Epithelial cell of proximal tubule (primary cell): ENCODE measurements around the gene ATP5F1D. TPM values are rescaled to one million over a fixed set of nuclear protein-coding genes. Genes with fewer than 3 reads are reported as not detected.

Source experiments
- DNase-seq: peaks from one replicate; pipeline ENCODE4 v3.0.0-alpha.2; 2011; ENCODE audit warnings: low read depth
- H3K4me3 ChIP-seq: 2 replicates; pipeline ENCODE4 v1.5.1; 2011; ENCODE audit warnings: low read depth, mild to moderate bottlenecking, low read length
- total RNA-seq: library from RNA; depleted of rRNA; stranded (reverse); fragments of >200 nt; gene quantifications from 2 replicates; pipeline ENCODE4 v1.2.3, GENCODE V29; 2015
- TF ChIP-seq, protein P1 (sequence below): conservative IDR thresholded peaks from 2 replicates; pipeline ENCODE4 v1.5.1; 2012; ENCODE audit warnings: low read depth, mild to moderate bottlenecking, low read length

Gene ATP5F1D
- total RNA-seq, 1 donor from 2014 or later, result 110 TPM

GRCh38 chr19:1276628-1277022 lies 35.1 kb downstream of the ATP5F1D start:
- peak overlapping the region; percentile 85 for H3K4me3 ChIP-seq
- DNase-seq, result no peak
- TF ChIP-seq, protein P1, sequence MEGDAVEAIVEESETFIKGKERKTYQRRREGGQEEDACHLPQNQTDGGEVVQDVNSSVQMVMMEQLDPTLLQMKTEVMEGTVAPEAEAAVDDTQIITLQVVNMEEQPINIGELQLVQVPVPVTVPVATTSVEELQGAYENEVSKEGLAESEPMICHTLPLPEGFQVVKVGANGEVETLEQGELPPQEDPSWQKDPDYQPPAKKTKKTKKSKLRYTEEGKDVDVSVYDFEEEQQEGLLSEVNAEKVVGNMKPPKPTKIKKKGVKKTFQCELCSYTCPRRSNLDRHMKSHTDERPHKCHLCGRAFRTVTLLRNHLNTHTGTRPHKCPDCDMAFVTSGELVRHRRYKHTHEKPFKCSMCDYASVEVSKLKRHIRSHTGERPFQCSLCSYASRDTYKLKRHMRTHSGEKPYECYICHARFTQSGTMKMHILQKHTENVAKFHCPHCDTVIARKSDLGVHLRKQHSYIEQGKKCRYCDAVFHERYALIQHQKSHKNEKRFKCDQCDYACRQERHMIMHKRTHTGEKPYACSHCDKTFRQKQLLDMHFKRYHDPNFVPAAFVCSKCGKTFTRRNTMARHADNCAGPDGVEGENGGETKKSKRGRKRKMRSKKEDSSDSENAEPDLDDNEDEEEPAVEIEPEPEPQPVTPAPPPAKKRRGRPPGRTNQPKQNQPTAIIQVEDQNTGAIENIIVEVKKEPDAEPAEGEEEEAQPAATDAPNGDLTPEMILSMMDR, result no peak

GRCh38 chr19:1277061-1277460 lies 35.5 kb downstream of the ATP5F1D start:
- no peak for DNase-seq
- H3K4me3 ChIP-seq, result no peak overlapping the region
- TF ChIP-seq, protein P1, result no peak

DNA sequence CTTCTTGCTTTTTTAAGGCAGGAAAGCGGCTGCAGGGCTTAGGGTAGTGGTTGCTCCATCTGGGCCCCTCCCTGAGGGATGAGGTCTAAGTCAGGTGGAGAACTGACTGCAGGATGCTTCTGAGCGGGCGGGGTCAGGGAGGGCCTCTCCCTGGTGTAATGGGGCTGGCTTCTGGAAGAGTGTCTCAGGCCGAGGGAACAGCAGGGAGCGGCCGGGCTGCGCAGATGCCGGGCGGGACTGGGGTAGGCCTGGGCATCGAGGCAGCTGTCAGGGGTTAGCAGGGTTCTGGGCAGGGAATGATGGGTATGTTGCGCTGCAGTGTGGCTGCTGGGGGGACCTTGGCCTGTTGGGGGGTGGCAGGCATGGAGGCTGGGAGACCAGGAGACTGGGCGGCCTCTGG lies 36.5 kb downstream of the ATP5F1D start:
- no peak for DNase-seq
- no peak overlapping the region for H3K4me3 ChIP-seq
- TF ChIP-seq, protein P1, result no peak

- TF ChIP-seq, protein P1, result no peak
- H3K4me3 ChIP-seq, result no peak overlapping the region
- DNase-seq, result no peak
Observed at GRCh38 chr19:1278713-1279660, 37.4 kb downstream of the ATP5F1D start.

DNA sequence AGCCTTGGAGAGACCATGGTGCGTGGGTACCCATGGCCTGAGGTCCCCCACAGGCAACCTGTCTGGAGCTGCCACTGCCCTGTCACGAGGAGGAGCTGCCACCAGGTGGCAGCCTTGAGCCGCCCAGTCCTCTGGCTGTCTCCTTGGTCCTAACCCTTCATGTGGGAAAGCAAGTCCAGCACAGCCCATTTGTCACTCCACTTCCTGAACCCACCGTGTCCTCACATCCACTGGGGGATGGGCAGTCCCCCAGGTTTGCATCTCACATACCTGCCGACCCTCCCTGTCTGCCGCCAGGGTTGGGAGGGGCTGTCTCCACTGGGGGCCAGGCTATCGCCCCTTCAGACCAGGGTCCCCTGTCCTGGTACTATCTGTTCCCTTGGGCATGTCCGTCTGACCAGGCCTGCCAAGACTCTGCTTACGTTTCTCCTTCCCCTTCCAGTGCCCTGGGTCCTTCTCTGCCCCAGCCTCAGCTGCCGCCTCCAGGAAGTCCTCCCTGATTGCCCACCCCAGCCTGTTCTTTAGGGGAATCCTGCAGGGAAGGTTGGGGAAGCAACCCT lies 38.3 kb downstream of the ATP5F1D start:
- no peak overlapping the region for H3K4me3 ChIP-seq
- TF ChIP-seq, protein P1, result peak; percentile 95
- DNase-seq, result no peak

DNA sequence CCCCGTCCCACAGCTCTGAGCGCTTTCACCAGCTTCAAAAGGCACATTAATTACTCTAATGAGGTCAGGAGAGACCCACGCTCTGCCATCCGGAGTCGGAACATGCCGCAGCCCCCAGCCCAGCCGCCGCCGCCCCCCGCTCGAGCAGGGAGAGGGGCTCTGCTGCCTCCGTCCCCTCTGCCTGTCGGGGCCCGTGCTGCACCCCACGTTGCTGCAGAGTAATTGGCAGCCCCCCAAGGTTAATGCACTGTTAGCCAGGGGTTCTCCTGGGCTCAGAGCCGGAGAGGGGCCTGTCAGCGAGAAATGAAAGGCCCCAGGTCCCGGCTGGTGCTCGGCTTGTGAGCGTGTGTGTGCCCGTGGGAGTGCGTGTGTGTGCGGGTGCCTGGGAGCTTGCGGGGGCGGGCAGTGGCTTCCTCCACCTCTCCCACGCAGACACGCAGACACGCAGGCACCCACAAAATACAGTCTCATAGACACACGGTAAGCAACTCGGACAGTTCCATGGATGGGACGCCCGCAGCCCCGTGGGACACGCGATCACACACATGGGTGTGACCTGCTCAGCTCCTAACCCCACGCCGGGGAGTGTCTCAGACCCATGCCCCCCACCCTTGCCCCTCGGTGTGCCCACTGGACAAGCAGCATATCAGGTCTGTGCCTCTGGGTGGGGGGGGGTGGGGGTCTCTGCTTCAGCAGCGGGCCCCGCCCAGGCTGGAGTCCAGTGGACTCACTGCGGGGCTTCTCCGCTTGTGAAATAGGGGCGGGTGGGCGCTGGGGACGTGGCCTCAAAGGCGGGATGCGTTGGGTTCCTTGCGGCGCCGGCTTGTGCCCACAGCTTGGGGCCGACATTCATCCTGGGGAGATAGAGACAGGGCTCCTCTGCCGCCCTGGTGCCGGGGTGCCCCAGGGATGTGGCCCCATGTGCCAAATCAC lies 39.4 kb downstream of the ATP5F1D start:
- H3K4me3 ChIP-seq, result no peak overlapping the region
- TF ChIP-seq, protein P1, result no peak
- DNase-seq, result no peak
